HUES64 (cell line): ENCODE results near the gene SRGN.

Experiments used
- H3K27ac ChIP-seq: 2 replicates; pipeline ENCODE4 v1.7.0; 2013; ENCODE audit warnings: low read depth, low read length, inconsistent platforms
- H3K27me3 ChIP-seq: 2 replicates; pipeline ENCODE4 v1.6.1; 2013; ENCODE audit warnings: mild to moderate bottlenecking, low read length; ENCODE audit not compliant: insufficient read depth
- H3K36me3 ChIP-seq: 2 replicates; pipeline ENCODE4 v1.6.1; 2013; ENCODE audit warnings: mild to moderate bottlenecking, low read length; ENCODE audit not compliant: insufficient read depth
- H3K4me1 ChIP-seq: 2 replicates; pipeline ENCODE4 v1.6.1; 2013; ENCODE audit warnings: mild to moderate bottlenecking, low read length, moderate library complexity; ENCODE audit not compliant: insufficient read depth
- H3K4me3 ChIP-seq: 2 replicates; pipeline ENCODE4 v1.5.1; 2013; ENCODE audit warnings: mild to moderate bottlenecking, low read length, moderate library complexity
- H3K9ac ChIP-seq: 2 replicates; pipeline ENCODE4 v1.6.1; 2013; ENCODE audit warnings: mild to moderate bottlenecking, low read depth, low read length
- H3K9me3 ChIP-seq: 2 replicates; pipeline ENCODE4 v1.6.1; 2013; ENCODE audit warnings: low read depth, low read length; ENCODE audit not compliant: insufficient read depth
- WGBS: fragments of 150-250, 120-280 bp; methylation state at CpG from one replicate; pipeline ENCODE4 v1.1.7; 2013; ENCODE audit warnings: missing lambda C conversion rate; 5-methylcytosine and 5-hydroxymethylcytosine counted together

SRGN gene

DNA sequence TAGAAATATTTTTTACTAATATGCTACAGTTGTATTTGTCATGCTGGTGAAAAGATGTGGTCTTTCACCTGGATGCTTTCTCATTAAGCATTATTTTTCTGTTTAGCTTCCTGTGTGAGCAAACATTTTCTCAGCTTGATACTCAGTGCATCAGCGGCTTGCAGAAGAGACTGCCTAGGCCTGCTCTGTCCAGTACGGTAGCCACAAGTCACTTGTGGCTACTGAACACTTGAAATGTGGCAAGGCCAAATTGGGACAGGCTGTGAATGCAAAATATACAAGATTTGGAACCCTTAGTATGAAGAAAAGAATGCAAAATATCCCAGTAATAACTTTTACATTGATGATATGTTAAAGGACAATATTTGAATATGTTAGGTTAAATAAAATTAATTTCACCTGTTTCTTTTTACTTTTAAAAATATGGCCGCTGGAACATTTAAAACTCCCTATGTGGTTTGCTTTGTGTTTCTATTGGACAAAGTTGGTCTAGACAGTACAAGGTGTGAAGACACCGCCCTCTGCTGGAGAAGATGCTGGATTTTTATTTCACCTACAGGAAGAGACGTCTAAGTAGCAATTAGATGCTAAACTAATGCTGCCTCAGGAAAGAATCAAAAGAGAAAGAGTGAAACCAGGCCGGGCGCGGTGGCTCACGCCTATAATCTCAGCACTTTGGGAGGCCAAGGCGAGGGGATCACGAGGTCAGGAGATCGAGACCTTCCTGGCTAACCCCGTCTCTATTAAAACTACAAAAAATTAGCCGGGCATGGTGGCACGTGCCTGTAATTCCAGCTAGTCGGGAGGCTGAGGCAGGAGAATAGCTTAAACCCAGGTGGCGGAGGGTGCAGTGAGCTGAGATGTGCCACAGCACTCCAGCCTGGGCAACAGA lies 5.3 kb downstream of the SRGN start:
- Histone ChIP-seq H3K36me3 (no peaks in the 10 kb centered on the region), H3K27me3 (no peaks in the 10 kb centered on the region), H3K4me1 (no peaks in the 10 kb centered on the region), H3K4me3 (no peak overlapping the region), H3K9ac (no peak overlapping the region), H3K9me3 (no peaks in the 10 kb centered on the region), H3K27ac (no peak overlapping the region)
- WGBS: 65% methylated on average over 17 of the region's 17 CpGs

DNA sequence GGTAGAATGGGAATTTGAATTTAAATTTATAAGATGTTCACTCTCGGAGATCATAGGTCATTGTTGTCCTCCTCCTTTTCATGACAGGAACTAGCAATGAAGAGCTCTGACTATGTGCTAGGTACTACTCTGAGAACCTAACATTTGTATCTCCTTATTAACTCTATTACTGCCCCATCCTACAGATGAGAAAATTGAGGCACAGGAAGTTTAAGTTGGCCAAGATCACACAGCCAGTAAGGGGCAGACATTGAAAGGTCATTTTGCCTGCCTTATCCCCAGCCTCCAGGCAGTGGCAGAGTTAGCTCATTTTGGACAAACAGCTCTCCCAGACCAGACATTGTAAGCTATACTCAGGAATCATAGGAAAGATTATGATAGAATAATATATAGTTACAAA lies 6.0 kb downstream of the SRGN start:
- H3K4me1 ChIP-seq: no peaks in the 10 kb centered on the region
- WGBS: 96% methylated on average over 1 of the region's 1 CpG
- H3K9ac ChIP-seq: no peak overlapping the region
- no peaks in the 10 kb centered on the region for H3K9me3 ChIP-seq
- H3K4me3 ChIP-seq: no peak overlapping the region
- no peak overlapping the region for H3K27ac ChIP-seq
- H3K36me3 ChIP-seq: no peaks in the 10 kb centered on the region
- no peaks in the 10 kb centered on the region for H3K27me3 ChIP-seq

DNA sequence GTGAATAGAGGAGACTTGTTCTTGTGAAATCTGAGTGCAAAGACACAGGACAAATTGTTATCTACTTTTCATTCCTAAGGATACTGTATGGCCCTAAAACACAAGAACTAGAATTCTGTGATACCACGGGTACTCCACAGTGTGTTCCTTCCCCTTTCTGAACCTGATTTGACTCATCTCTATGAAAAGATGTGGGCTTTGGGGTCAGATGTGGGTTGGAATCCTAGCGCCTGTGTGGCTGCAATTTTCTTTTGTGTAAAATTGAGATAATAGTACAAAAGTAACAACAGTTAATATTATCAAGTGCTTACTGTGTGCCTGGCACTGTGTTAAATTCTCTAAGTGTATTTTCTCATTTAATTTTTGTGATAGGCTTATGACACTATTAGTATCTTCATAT lies 8.1 kb downstream of the SRGN start:
- Histone ChIP-seq H3K4me1 (no peaks in the 10 kb centered on the region), H3K9ac (no peak overlapping the region), H3K9me3 (no peaks in the 10 kb centered on the region), H3K4me3 (no peak overlapping the region), H3K36me3 (no peaks in the 10 kb centered on the region), H3K27me3 (no peaks in the 10 kb centered on the region), H3K27ac (no peak overlapping the region)
- WGBS: 94% methylated on average over 2 of the region's 2 CpGs

DNA sequence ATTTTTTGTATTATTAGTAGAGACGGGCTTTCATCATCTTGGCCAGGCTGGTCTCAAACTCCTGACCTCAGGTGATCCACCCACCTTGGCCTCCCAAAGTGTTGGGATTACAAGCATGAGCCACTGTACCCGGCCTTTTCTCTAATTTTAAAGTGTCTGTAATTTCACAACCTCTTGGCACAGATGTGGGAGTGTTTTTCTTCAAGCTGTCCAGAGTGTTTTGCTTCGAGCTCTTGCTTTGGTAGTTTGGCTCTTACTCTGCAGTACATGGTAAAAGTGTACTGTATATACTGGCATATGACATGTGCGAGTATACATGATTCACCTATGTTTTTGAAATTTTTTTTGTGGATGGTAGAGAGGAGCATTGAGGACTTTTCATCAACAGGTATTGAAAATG lies 9.8 kb downstream of the SRGN start:
- no peak overlapping the region for H3K9ac ChIP-seq
- 94% methylated on average over 4 of the region's 4 CpGs for WGBS

DNA sequence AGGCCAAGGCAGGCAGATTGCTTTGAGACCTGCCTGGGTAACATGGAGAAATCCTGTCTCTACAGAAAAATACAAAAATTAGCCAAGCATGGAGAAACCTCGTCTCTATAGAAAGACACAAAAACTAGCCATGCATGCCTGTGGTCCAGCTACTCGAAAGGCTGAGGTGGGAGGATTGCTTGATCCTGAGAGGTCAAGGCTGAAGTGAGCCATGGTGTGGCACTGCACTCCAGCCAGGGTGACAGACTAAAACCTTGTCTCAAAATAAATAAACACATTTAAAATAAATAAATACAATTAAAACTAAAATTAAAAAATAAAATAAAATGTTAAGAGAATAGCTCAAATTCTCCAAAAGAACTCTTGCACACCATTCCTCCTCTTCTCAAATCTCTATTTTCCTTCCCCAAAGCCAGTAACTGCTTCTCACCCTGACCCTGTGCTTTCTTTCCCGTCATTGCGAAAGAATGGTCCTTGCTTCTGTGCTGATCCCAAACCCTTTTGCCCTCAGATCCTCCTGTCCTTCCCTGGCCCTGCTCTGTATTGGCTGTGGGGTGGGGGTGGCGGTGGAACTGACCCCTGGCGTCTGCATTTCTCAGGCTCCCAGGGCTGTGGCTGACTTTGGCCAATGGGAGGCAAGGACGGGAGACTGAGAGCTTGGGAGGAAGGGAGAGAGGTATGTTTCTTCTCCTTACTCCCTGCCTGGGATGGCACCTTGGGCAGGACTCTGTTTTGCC lies 12.4 kb downstream of the SRGN start:
- no peak overlapping the region for H3K4me3 ChIP-seq
- no peak overlapping the region for H3K9ac ChIP-seq
- H3K4me1 ChIP-seq: no peaks in the 10 kb centered on the region
- WGBS: 57% methylated on average over 6 of the region's 7 CpGs
- H3K36me3 ChIP-seq: no peaks in the 10 kb centered on the region
- no peaks in the 10 kb centered on the region for H3K27me3 ChIP-seq
- no peaks in the 10 kb centered on the region for H3K9me3 ChIP-seq
- no peak overlapping the region for H3K27ac ChIP-seq

More for the DNA sequence above, 9.8 kb downstream of the SRGN start:
- Histone ChIP-seq H3K36me3 (no peaks in the 10 kb centered on the region), H3K9me3 (no peaks in the 10 kb centered on the region), H3K27me3 (no peaks in the 10 kb centered on the region), H3K4me3 (no peak overlapping the region), H3K4me1 (no peaks in the 10 kb centered on the region), H3K27ac (no peak overlapping the region)

DNA sequence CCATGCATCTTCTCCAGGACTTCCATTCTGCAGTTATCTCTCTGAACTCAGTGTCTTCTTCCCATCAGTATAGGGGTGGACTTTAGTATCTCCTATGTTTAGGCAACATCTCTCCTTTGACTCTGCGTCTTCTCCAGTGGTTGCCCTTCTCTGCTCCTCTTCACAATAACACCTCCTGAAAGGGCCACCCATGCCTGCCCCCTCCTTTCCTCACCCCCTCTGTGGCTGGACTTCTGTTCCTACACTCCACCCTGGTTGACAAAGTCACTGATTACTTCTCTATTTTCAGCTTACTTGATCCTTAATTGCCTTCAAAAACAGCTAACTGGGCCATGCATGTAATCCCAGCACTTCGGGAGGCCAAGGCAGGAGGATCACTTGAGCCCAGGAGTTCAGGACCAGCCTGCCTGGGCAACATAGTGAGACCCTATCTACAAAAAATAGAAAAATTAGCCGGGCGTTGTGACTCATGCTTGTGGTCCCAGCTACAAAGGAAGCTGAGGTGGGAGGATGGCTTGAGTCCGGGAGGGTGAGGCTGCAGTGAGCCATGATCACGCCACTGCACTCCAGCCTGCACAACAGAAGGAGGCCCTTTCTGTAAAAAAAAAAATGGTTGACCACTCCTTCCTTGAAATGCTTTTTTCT lies 13.7 kb downstream of the SRGN start:
- H3K36me3 ChIP-seq: no peaks in the 10 kb centered on the region
- H3K27ac ChIP-seq: no peak overlapping the region
- no peak overlapping the region for H3K4me3 ChIP-seq
- H3K9me3 ChIP-seq: no peaks in the 10 kb centered on the region
- H3K27me3 ChIP-seq: no peaks in the 10 kb centered on the region
- WGBS: 85% methylated on average over 6 of the region's 6 CpGs
- H3K9ac ChIP-seq: no peak overlapping the region
- H3K4me1 ChIP-seq: no peaks in the 10 kb centered on the region

DNA sequence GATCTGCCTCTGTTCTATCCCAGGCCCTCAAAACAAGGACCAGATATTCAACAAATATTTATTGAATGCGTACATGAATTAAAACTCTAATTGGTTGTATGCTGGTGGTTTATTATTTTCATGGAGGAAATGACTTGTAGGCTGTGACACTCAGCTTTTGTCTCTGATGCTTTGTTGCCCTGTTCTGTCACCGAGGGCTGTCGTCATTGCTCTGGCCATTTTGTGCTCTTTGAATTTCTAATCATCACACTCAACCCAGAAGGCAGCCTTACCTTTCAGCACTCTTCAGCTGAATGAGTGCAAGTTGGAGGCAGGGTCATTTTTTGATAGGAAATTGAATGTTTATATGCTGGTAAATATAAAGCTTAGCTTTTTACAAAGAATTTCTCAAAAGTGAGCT lies 14.5 kb downstream of the SRGN start:
- Histone ChIP-seq H3K9me3 (no peaks in the 10 kb centered on the region), H3K27ac (no peak overlapping the region), H3K36me3 (no peaks in the 10 kb centered on the region), H3K4me3 (no peak overlapping the region), H3K4me1 (no peaks in the 10 kb centered on the region), H3K27me3 (no peaks in the 10 kb centered on the region), H3K9ac (no peak overlapping the region)
- 76% methylated on average over 3 of the region's 3 CpGs for WGBS

DNA sequence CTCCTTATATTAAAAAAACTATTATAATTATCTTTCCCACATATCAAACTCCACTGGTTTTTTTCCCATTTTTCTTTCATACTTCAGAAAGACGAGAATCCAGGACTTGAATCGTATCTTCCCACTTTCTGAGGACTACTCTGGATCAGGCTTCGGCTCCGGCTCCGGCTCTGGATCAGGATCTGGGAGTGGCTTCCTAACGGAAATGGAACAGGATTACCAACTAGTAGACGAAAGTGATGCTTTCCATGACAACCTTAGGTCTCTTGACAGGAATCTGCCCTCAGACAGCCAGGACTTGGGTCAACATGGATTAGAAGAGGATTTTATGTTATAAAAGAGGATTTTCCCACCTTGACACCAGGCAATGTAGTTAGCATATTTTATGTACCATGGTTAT lies 15.9 kb downstream of the SRGN start:
- WGBS: 93% methylated on average over 7 of the region's 7 CpGs
- H3K27me3 ChIP-seq: no peaks in the 10 kb centered on the region
- no peaks in the 10 kb centered on the region for H3K4me1 ChIP-seq
- H3K27ac ChIP-seq: no peak overlapping the region
- no peaks in the 10 kb centered on the region for H3K36me3 ChIP-seq
- H3K9ac ChIP-seq: no peak overlapping the region
- H3K4me3 ChIP-seq: no peak overlapping the region
- no peaks in the 10 kb centered on the region for H3K9me3 ChIP-seq

DNA sequence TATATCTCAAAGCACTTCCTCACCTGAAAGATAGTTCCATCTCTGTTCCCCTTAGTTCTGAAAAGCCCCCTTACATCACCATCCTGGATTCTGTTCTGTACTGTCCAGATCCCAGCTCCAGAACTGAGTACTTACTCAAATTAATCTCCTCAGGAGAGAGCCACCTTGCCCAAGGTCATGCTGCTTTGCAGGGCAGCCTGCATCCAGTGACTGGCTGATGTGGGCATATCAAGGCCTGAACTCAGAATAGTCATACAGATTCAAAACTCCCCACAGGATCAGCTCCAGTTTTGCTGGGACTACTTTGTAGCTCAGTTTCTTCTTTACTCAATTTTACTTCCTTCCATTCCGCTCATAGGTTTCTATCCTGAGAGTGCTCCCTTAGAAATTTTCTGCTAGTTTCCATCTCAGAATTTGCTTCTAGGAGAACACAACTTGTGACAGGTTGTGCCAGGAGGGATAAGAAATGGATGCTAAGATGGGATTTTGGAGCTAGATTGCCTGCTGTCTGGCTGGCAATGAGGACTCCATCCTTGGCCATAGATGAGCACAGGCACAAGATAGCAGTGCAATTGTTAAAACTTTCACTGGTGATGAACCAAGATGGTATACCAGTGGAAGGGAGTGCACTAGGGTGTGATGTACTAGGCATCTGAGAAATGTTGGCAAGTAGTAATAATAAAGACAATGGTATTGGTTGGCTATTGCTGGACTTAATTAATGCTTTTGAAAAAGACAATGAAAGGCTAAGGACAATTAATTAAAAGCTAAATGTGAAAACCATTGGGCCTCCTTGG lies 17.3 kb downstream of the SRGN start:
- Histone ChIP-seq H3K9me3 (no peaks in the 10 kb centered on the region), H3K4me1 (no peaks in the 10 kb centered on the region), H3K27me3 (no peaks in the 10 kb centered on the region), H3K4me3 (no peak overlapping the region), H3K9ac (no peak overlapping the region), H3K27ac (no peak overlapping the region), H3K36me3 (no peaks in the 10 kb centered on the region)
- 100% methylated on average over 1 of the region's 1 CpG for WGBS

DNA sequence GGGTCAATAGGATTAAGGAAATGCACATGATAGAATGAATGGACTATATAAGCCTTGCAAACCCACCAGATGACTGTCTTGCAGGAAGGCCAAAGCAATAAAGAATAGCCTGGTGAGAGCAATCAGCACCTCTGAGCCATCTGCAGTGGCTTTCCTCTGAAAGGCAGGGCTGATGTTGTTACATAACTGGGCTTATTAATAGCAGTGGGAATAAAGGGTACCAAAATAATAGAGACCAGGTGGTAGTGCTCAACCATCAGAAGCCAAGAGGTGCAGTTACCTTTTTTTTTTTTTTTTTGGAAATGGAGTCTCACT lies 19.2 kb downstream of the SRGN start:
- Histone ChIP-seq H3K9ac (no peak overlapping the region), H3K27ac (no peak overlapping the region), H3K36me3 (no peaks in the 10 kb centered on the region), H3K4me3 (no peak overlapping the region), H3K9me3 (no peaks in the 10 kb centered on the region), H3K27me3 (no peaks in the 10 kb centered on the region; the same call in 1 of the 2 replicates), H3K4me1 (no peaks in the 10 kb centered on the region)

DNA sequence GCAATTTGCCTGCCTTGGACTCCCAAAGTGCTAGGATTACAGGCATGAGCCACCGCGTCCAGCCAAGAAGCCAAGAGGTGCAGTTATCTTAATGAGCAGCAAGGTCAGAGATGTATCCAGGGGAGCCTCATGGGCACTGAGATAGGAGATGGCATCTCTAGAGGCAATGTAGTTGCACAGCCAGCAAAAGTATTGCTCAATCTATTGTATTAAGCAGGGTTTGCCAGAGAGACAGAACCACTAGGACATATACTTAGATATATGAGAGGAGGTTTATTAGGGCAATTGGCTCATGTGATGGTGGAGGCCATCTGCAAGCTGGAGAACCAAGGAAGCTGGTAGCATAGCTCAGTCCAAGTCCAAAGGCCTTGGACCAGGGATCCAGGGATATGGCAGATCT lies 19.8 kb downstream of the SRGN start:
- H3K9ac ChIP-seq: no peak overlapping the region
- no peaks in the 10 kb centered on the region for H3K4me1 ChIP-seq
- WGBS: 94% methylated on average over 2 of the region's 2 CpGs
- H3K9me3 ChIP-seq: no peaks in the 10 kb centered on the region
- no peak overlapping the region for H3K4me3 ChIP-seq
- no peaks in the 10 kb centered on the region; the same call in 1 of the 2 replicates for H3K27me3 ChIP-seq
- H3K36me3 ChIP-seq: no peaks in the 10 kb centered on the region
- H3K27ac ChIP-seq: no peak overlapping the region
